Loucy (cell line): ENCODE data around the gene TBC1D22A.
A peak's percentile ranks its signal among the peaks of the same experiment; 100 is the strongest.

ENCODE experiments used
- H2AFZ ChIP-seq: fragments of 200-600 bp; sonication (generic); 2 replicates; pipeline ENCODE4 v1.6.0; 2016; ENCODE audit warnings: antibody characterized with exemption, mild to moderate bottlenecking, low read length, moderate library complexity
- H3F3A ChIP-seq: fragments of 200-600 bp; 2 replicates; pipeline ENCODE4 v1.6.0; 2016; ENCODE audit warnings: antibody characterized with exemption, low read depth, mild to moderate bottlenecking
- H3K27me3 ChIP-seq: fragments of 200-600 bp; sonication (generic); 2 replicates; pipeline ENCODE4 v1.6.1; 2014; ENCODE audit warnings: low read length, mild to moderate bottlenecking; ENCODE audit not compliant: insufficient read depth, poor library complexity, severe bottlenecking
- H3K36me3 ChIP-seq: fragments of 200-600 bp; sonication (generic); 2 replicates; pipeline ENCODE4 v1.6.1; 2016; ENCODE audit warnings: low read length; ENCODE audit not compliant: insufficient read depth
- H3K4me1 ChIP-seq: fragments of 200-600 bp; sonication (generic); 2 replicates; pipeline ENCODE4 v1.5.1; 2014; ENCODE audit warnings: low read length, mild to moderate bottlenecking; ENCODE audit not compliant: insufficient read depth, poor library complexity, severe bottlenecking
- H3K4me2 ChIP-seq: fragments of 200-600 bp; sonication (generic); 2 replicates; pipeline ENCODE4 v1.6.0; 2014; ENCODE audit warnings: antibody characterized with exemption, low read length, low read depth, mild to moderate bottlenecking; ENCODE audit not compliant: poor library complexity, severe bottlenecking
- H3K4me3 ChIP-seq: fragments of 200-600 bp; sonication (generic); 2 replicates; pipeline ENCODE4 v1.5.1; 2014; ENCODE audit warnings: low read length, mild to moderate bottlenecking, mixed read lengths; ENCODE audit not compliant: poor library complexity, severe bottlenecking
- H3K79me2 ChIP-seq: fragments of 200-600 bp; sonication (generic); 2 replicates; pipeline ENCODE4 v1.6.1; 2014; ENCODE audit warnings: low read length; ENCODE audit not compliant: insufficient read depth
- H3K9ac ChIP-seq: fragments of 200-600 bp; sonication (generic); 2 replicates; pipeline ENCODE4 v1.6.0; 2014; ENCODE audit warnings: mild to moderate bottlenecking, low read depth, low read length, moderate library complexity; ENCODE audit not compliant: poor library complexity, severe bottlenecking
- H3K9me2 ChIP-seq: fragments of 200-600 bp; sonication (generic); replicated peaks from 2 replicates; pipeline ENCODE4 v1.6.1; 2016; ENCODE audit warnings: low read depth, low read length, mixed read lengths
- H3K9me3 ChIP-seq: fragments of 200-600 bp; sonication (generic); 2 replicates; pipeline ENCODE4 v1.6.1; 2014; ENCODE audit warnings: mild to moderate bottlenecking, antibody characterized with exemption, low read length, low read depth; ENCODE audit not compliant: insufficient read depth
- H4K20me1 ChIP-seq: fragments of 200-600 bp; sonication (generic); 2 replicates; pipeline ENCODE4 v1.6.0; 2014; ENCODE audit warnings: antibody characterized with exemption, low read length, mild to moderate bottlenecking; ENCODE audit not compliant: insufficient read depth, poor library complexity, severe bottlenecking
- CTCF ChIP-seq: fragments of 200-600 bp; sonication (generic); conservative IDR thresholded peaks from 2 replicates; pipeline ENCODE4 v1.5.1; 2014; ENCODE audit warnings: mild to moderate bottlenecking, antibody characterized with exemption, low read length
- EZH2phosphoT487 ChIP-seq: fragments of 200-600 bp; IDR thresholded peaks from 2 replicates; pipeline ENCODE4 v1.6.1; 2018; ENCODE audit warnings: antibody characterized with exemption, mild to moderate bottlenecking, moderate library complexity, borderline replicate concordance

Gene TBC1D22A

GRCh38 chr22:47057916-47058585 lies 295.6 kb downstream of the TBC1D22A start:
- Histone ChIP-seq H3K4me3 (no peak overlapping the region), H2AFZ (no peak overlapping the region), H3K36me3 (peaks cover 22% of the 10 kb centered on the region; the same call in 1 of the 2 replicates), H3K4me2 (peak overlapping the region; percentile 82), H3K4me1 (peaks cover 51% of the 10 kb centered on the region), H3K9me3 (no peaks in the 10 kb centered on the region), H3K9ac (peak overlapping the region; percentile 26), H3K9me2 (no peaks in the 10 kb centered on the region), H3K79me2 (peaks cover 49% of the 10 kb centered on the region), H3K27me3 (no peaks in the 10 kb centered on the region), H4K20me1 (no peaks in the 10 kb centered on the region), H3F3A (no peaks in the 10 kb centered on the region)
- TF ChIP-seq EZH2phosphoT487, result no peak
- no peak for TF ChIP-seq CTCF

GRCh38 chr22:47059076-47059475 lies 296.6 kb downstream of the TBC1D22A start:
- no peak overlapping the region for H2AFZ ChIP-seq
- peaks cover 41% of the 10 kb centered on the region for H3K4me1 ChIP-seq
- no peak for TF ChIP-seq CTCF
- no peak for TF ChIP-seq EZH2phosphoT487
- H3K4me3 ChIP-seq, result no peak overlapping the region
- H3F3A ChIP-seq, result no peaks in the 10 kb centered on the region
- H3K79me2 ChIP-seq, result peaks cover 38% of the 10 kb centered on the region
- H4K20me1 ChIP-seq, result no peaks in the 10 kb centered on the region
- H3K4me2 ChIP-seq, result peak overlapping the region; percentile 82
- H3K36me3 ChIP-seq, result peaks cover 25% of the 10 kb centered on the region; the same call in 1 of the 2 replicates
- no peaks in the 10 kb centered on the region for H3K27me3 ChIP-seq
- peak overlapping the region; percentile 26 for H3K9ac ChIP-seq
- no peaks in the 10 kb centered on the region for H3K9me3 ChIP-seq
- H3K9me2 ChIP-seq, result no peaks in the 10 kb centered on the region

GRCh38 chr22:47059701-47060161 lies 297.3 kb downstream of the TBC1D22A start:
- no peak overlapping the region for H3K4me3 ChIP-seq
- H3K36me3 ChIP-seq, result peaks cover 25% of the 10 kb centered on the region; the same call in 1 of the 2 replicates
- peak overlapping the region; percentile 26 for H3K9ac ChIP-seq
- TF ChIP-seq CTCF, result no peak
- no peak for TF ChIP-seq EZH2phosphoT487
- H3K9me2 ChIP-seq, result no peaks in the 10 kb centered on the region
- H3K9me3 ChIP-seq, result no peaks in the 10 kb centered on the region
- no peaks in the 10 kb centered on the region for H3F3A ChIP-seq
- H3K79me2 ChIP-seq, result peaks cover 32% of the 10 kb centered on the region
- H4K20me1 ChIP-seq, result no peaks in the 10 kb centered on the region
- H2AFZ ChIP-seq, result no peak overlapping the region
- H3K4me2 ChIP-seq, result peak overlapping the region; percentile 82
- no peaks in the 10 kb centered on the region for H3K27me3 ChIP-seq
- peaks cover 35% of the 10 kb centered on the region for H3K4me1 ChIP-seq
